Measurements from ENCODE around the gene FBXL17. TPM values are rescaled to one million over a fixed set of nuclear protein-coding genes. Genes with fewer than 3 reads are reported as not detected.

The FBXL17 gene
- total and polyA plus RNA-seq, 4 donors: 2.1 to 14.1 (median 6.3) TPM

DNA sequence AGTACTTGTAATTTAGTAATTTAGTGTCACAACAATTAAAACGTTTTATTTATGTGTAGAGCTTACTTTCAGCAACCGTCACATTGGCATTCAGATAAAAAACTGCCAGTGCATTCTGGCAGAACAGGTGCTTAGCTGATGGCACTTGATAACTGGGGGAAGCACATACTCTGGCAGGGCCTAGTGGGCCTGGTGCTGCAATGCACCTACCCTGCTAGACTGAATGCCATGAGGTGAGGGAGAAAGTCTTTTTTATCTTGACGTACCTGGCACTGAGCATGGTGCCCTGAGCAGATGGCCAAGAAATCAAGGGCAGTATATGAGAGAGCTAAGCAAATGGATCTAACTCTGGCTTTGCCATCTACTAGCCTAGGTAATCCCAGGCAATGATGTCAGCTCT, 430.6 kb downstream of the FBXL17 start:
- no peaks in the 10 kb centered on the region for H3K27me3 ChIP-seq (ENCODE audit: control insufficient read depth in 4 of 4, insufficient read depth in 4 of 4, low read length in 3 of 4)
- H3K9me3 ChIP-seq (ENCODE audit: control insufficient read depth in 4 of 4, low read length in 3 of 4): no peaks in the 10 kb centered on the region
- no peaks in the 10 kb centered on the region for H3K36me3 ChIP-seq (ENCODE audit: control insufficient read depth in 4 of 4, insufficient read depth in 3 of 4, low read depth in 1 of 4, low read length in 3 of 4)
- no peak overlapping the region for H3K27ac ChIP-seq (ENCODE audit: low read depth in 1 of 2, low read length in 2 of 2)
- H3K4me1 ChIP-seq (ENCODE audit: control insufficient read depth in 4 of 4, insufficient read depth in 4 of 4, low read length in 3 of 4): no peaks in the 10 kb centered on the region
- no peak overlapping the region for H3K4me3 ChIP-seq (ENCODE audit: low read depth in 1 of 3, low read length in 3 of 3)
- H3K9ac ChIP-seq (ENCODE audit: low read depth in 1 of 2, low read length in 2 of 2): no peak overlapping the region
- DNase-seq (ENCODE audit: low spot score): no peak
- no peak for TF ChIP-seq NR2F2 (IDR thresholded peaks at IDR 0.05)
- TF ChIP-seq FOXA1 (IDR thresholded peaks at IDR 0.05): no peak
- no peak for TF ChIP-seq YY1 (IDR thresholded peaks at IDR 0.05)
- no peak for TF ChIP-seq SP1 (IDR thresholded peaks at IDR 0.05)
- TF ChIP-seq TAF1 (conservative IDR thresholded peaks at IDR 0.05): no peak
- TF ChIP-seq RXRA (IDR thresholded peaks at IDR 0.05): no peak
- TF ChIP-seq, protein P1, sequence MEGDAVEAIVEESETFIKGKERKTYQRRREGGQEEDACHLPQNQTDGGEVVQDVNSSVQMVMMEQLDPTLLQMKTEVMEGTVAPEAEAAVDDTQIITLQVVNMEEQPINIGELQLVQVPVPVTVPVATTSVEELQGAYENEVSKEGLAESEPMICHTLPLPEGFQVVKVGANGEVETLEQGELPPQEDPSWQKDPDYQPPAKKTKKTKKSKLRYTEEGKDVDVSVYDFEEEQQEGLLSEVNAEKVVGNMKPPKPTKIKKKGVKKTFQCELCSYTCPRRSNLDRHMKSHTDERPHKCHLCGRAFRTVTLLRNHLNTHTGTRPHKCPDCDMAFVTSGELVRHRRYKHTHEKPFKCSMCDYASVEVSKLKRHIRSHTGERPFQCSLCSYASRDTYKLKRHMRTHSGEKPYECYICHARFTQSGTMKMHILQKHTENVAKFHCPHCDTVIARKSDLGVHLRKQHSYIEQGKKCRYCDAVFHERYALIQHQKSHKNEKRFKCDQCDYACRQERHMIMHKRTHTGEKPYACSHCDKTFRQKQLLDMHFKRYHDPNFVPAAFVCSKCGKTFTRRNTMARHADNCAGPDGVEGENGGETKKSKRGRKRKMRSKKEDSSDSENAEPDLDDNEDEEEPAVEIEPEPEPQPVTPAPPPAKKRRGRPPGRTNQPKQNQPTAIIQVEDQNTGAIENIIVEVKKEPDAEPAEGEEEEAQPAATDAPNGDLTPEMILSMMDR (IDR thresholded peaks at IDR 0.05; ENCODE audit: low read depth, low read length, missing input control): no peak
- TF ChIP-seq, protein P2, sequence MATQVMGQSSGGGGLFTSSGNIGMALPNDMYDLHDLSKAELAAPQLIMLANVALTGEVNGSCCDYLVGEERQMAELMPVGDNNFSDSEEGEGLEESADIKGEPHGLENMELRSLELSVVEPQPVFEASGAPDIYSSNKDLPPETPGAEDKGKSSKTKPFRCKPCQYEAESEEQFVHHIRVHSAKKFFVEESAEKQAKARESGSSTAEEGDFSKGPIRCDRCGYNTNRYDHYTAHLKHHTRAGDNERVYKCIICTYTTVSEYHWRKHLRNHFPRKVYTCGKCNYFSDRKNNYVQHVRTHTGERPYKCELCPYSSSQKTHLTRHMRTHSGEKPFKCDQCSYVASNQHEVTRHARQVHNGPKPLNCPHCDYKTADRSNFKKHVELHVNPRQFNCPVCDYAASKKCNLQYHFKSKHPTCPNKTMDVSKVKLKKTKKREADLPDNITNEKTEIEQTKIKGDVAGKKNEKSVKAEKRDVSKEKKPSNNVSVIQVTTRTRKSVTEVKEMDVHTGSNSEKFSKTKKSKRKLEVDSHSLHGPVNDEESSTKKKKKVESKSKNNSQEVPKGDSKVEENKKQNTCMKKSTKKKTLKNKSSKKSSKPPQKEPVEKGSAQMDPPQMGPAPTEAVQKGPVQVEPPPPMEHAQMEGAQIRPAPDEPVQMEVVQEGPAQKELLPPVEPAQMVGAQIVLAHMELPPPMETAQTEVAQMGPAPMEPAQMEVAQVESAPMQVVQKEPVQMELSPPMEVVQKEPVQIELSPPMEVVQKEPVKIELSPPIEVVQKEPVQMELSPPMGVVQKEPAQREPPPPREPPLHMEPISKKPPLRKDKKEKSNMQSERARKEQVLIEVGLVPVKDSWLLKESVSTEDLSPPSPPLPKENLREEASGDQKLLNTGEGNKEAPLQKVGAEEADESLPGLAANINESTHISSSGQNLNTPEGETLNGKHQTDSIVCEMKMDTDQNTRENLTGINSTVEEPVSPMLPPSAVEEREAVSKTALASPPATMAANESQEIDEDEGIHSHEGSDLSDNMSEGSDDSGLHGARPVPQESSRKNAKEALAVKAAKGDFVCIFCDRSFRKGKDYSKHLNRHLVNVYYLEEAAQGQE (IDR thresholded peaks at IDR 0.05): no peak
- TF ChIP-seq JUND (IDR thresholded peaks at IDR 0.05): no peak
- TF ChIP-seq HNF4A (conservative IDR thresholded peaks at IDR 0.05): no peak
- TF ChIP-seq GABPA (IDR thresholded peaks at IDR 0.05 in 1 of 2, conservative IDR thresholded peaks at IDR 0.05 in 1 of 2): no peak
- no peak for TF ChIP-seq FOXA2 (IDR thresholded peaks at IDR 0.05)
- TF ChIP-seq HNF4G (IDR thresholded peaks at IDR 0.05): no peak
- TF ChIP-seq, protein P3, sequence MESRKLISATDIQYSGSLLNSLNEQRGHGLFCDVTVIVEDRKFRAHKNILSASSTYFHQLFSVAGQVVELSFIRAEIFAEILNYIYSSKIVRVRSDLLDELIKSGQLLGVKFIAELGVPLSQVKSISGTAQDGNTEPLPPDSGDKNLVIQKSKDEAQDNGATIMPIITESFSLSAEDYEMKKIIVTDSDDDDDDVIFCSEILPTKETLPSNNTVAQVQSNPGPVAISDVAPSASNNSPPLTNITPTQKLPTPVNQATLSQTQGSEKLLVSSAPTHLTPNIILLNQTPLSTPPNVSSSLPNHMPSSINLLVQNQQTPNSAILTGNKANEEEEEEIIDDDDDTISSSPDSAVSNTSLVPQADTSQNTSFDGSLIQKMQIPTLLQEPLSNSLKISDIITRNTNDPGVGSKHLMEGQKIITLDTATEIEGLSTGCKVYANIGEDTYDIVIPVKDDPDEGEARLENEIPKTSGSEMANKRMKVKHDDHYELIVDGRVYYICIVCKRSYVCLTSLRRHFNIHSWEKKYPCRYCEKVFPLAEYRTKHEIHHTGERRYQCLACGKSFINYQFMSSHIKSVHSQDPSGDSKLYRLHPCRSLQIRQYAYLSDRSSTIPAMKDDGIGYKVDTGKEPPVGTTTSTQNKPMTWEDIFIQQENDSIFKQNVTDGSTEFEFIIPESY (IDR thresholded peaks at IDR 0.05): no peak
- TF ChIP-seq EGR1 (IDR thresholded peaks at IDR 0.05; ENCODE audit: low read depth in 2 of 2): no peak
- TF ChIP-seq, protein P4, sequence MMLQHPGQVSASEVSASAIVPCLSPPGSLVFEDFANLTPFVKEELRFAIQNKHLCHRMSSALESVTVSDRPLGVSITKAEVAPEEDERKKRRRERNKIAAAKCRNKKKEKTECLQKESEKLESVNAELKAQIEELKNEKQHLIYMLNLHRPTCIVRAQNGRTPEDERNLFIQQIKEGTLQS (IDR thresholded peaks at IDR 0.05): no peak
- TF ChIP-seq, protein P5, sequence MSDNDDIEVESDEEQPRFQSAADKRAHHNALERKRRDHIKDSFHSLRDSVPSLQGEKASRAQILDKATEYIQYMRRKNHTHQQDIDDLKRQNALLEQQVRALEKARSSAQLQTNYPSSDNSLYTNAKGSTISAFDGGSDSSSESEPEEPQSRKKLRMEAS (IDR thresholded peaks at IDR 0.05): no peak
- TF ChIP-seq RAD21 (IDR thresholded peaks at IDR 0.05): no peak
- WGBS: 91% methylated on average over 3 of the region's 3 CpGs

Data from liver (tissue), 9 donors.